Calu3 (cell line): ENCODE measurements around the gene USH2A. TPM values are rescaled to one million over a fixed set of nuclear protein-coding genes. Genes with fewer than 3 reads are reported as not detected.

Experiments used
- BruUV-seq: library from RNA; stranded (reverse); fragments of 400-500 nt; replicated peaks from 2 replicates; lab custom pipeline; 2021; lab: Mats Ljungman, UMichigan
- CTCF ChIA-PET: fragments of 300-600 bp; sonication (Branson Sonifier 250); formaldehyde crosslinking; loops from one replicate; lab custom pipeline; 2022; ENCODE audit warnings: antibody characterized with exemption; lab: Charles Lee
- DNase-seq: peaks from one replicate; pipeline ENCODE4 v3.0.0; 2022
- H3K27ac Mint-ChIP-seq: one replicate; pipeline ENCODE4 v1.8.0; 2022; ENCODE audit warnings: mixed read lengths; ENCODE audit not compliant: unreplicated experiment
- H3K27me3 Mint-ChIP-seq: one replicate; pipeline ENCODE4 v1.8.0; 2022; ENCODE audit warnings: mixed read lengths; ENCODE audit not compliant: unreplicated experiment
- H3K36me3 Mint-ChIP-seq: one replicate; pipeline ENCODE4 v1.8.0; 2022; ENCODE audit warnings: mild to moderate bottlenecking, moderate library complexity, mixed read lengths; ENCODE audit not compliant: insufficient read depth, unreplicated experiment
- H3K4me1 Mint-ChIP-seq: one replicate; pipeline ENCODE4 v1.8.0; 2022; ENCODE audit warnings: mild to moderate bottlenecking, low read depth, mixed read lengths; ENCODE audit not compliant: unreplicated experiment
- H3K4me3 Mint-ChIP-seq: one replicate; pipeline ENCODE4 v1.8.0; 2022; ENCODE audit warnings: mild to moderate bottlenecking, low read depth, moderate library complexity, mixed read lengths; ENCODE audit not compliant: unreplicated experiment
- H3K9me3 Mint-ChIP-seq: one replicate; pipeline ENCODE4 v1.8.0; 2022; ENCODE audit warnings: low read depth, mixed read lengths; ENCODE audit not compliant: unreplicated experiment
- CTCF ChIP-seq: fragments of 200-600 bp; IDR thresholded peaks from one replicate; pipeline ENCODE4 v1.8.0; 2022; ENCODE audit warnings: antibody characterized with exemption; ENCODE audit not compliant: unreplicated experiment
- intact Hi-C: fragments of 100-400 bp; cut with micrococcal nuclease; formaldehyde crosslinking; loops from one replicate; pipeline ENCODE4 v1.10.0; 2022; ENCODE audit not compliant: unreplicated experiment
- total RNA-seq: library from RNA; stranded (reverse); gene quantifications from 2 replicates; pipeline ENCODE4 v1.2.3, GENCODE V29; 2022

Gene USH2A
- total RNA-seq, 1 experiment from 2014 or later = not detected

GRCh38 chr1:216114180-216114579 lies 309.1 kb downstream of the USH2A start:
- H3K36me3 Mint-ChIP-seq = no peaks in the 10 kb centered on the region
- H3K27me3 Mint-ChIP-seq = no peaks in the 10 kb centered on the region
- H3K9me3 Mint-ChIP-seq = no peaks in the 10 kb centered on the region
- CTCF ChIA-PET = interaction anchor here (0.5 to 0.7 kb wide), 2 partner anchors 69 to 545 kb away, joined by 3 to 4 read pairs; no protein-coding TSS in a partner anchor
- H3K4me1 Mint-ChIP-seq = no peaks in the 10 kb centered on the region
- intact Hi-C loops = loop anchor here (5.0 kb wide), 1 partner anchor 78 kb away; no protein-coding TSS in a partner anchor
- TF ChIP-seq CTCF = no peak
- no peak for DNase-seq
- no peak overlapping the region for H3K27ac Mint-ChIP-seq
- no peak overlapping the region for H3K4me3 Mint-ChIP-seq
- no TSS peak for BruUV-seq

- H3K36me3 Mint-ChIP-seq = no peaks in the 10 kb centered on the region
- no peak for DNase-seq
- intact Hi-C loops = loop anchor here (5.0 kb wide), 1 partner anchor 79 kb away; no protein-coding TSS in a partner anchor
- no peak overlapping the region for H3K27ac Mint-ChIP-seq
- CTCF ChIA-PET = no interaction called here
- H3K27me3 Mint-ChIP-seq = no peaks in the 10 kb centered on the region
- H3K9me3 Mint-ChIP-seq = no peaks in the 10 kb centered on the region
- H3K4me3 Mint-ChIP-seq = no peak overlapping the region
- BruUV-seq = no TSS peak
- no peaks in the 10 kb centered on the region for H3K4me1 Mint-ChIP-seq
- TF ChIP-seq CTCF = no peak
These were observed 310.1 kb downstream of the USH2A start for GRCh38 chr1:216113181-216113580.

GRCh38 chr1:216111842-216112241 lies 311.4 kb downstream of the USH2A start:
- CTCF ChIA-PET = interaction anchor here (1.2 to 2.3 kb wide), 2 partner anchors 82 to 109 kb away, joined by 9 to 25 read pairs; no protein-coding TSS in a partner anchor
- intact Hi-C loops = loop anchor here (1.0 to 5.0 kb wide), 2 partner anchors 80 to 109 kb away; no protein-coding TSS in a partner anchor
- no TSS peak for BruUV-seq

GRCh38 chr1:216095400-216095799 lies 327.8 kb downstream of the USH2A start:
- no peak for TF ChIP-seq CTCF
- no TSS peak for BruUV-seq
- CTCF ChIA-PET = no interaction called here
- Mint-ChIP-seq H3K27me3 (no peaks in the 10 kb centered on the region), H3K27ac (no peak overlapping the region), H3K36me3 (no peaks in the 10 kb centered on the region), H3K4me3 (no peak overlapping the region), H3K9me3 (no peaks in the 10 kb centered on the region), H3K4me1 (no peaks in the 10 kb centered on the region)
- intact Hi-C loops = no loop called here
- no peak for DNase-seq

More at GRCh38 chr1:216111842-216112241, 311.4 kb downstream of the USH2A start:
- no peaks in the 10 kb centered on the region for H3K27me3 Mint-ChIP-seq
- no peaks in the 10 kb centered on the region for H3K4me1 Mint-ChIP-seq
- no peaks in the 10 kb centered on the region for H3K9me3 Mint-ChIP-seq
- DNase-seq = no peak
- no peak overlapping the region for H3K27ac Mint-ChIP-seq
- H3K4me3 Mint-ChIP-seq = no peak overlapping the region
- peak; percentile 25 for TF ChIP-seq CTCF
- H3K36me3 Mint-ChIP-seq = no peaks in the 10 kb centered on the region
